Kasumi-1 (cell line): ENCODE data around the gene PPP2R5C.

ENCODE experiments used
- DNase-seq, 2 experiments: peaks; one replicate each; lab custom pipeline; 2025; lab: John Stamatoyannopoulos, UW

PPP2R5C gene

GRCh38 chr14:101887219-101887618, 125.7 kb downstream of the PPP2R5C start:
- no peak for DNase-seq

- DNase-seq = no peak
Observed at GRCh38 chr14:101888182-101888581, 126.7 kb downstream of the PPP2R5C start.

GRCh38 chr14:101889366-101889765, 127.9 kb downstream of the PPP2R5C start:
- no peak for DNase-seq

GRCh38 chr14:101889898-101890297, 128.4 kb downstream of the PPP2R5C start:
- peak; percentile 13 to 27 for DNase-seq

GRCh38 chr14:101891471-101891870, 130.0 kb downstream of the PPP2R5C start:
- DNase-seq = no peak

- no peak for DNase-seq
Observed at GRCh38 chr14:101893759-101894158, 132.2 kb downstream of the PPP2R5C start.

GRCh38 chr14:101894365-101895081, 133.0 kb downstream of the PPP2R5C start:
- DNase-seq = no peak

GRCh38 chr14:101895256-101895655, 133.7 kb downstream of the PPP2R5C start:
- no peak for DNase-seq

GRCh38 chr14:101897326-101897725, 135.8 kb downstream of the PPP2R5C start:
- no peak for DNase-seq

GRCh38 chr14:101898416-101898815, 136.9 kb downstream of the PPP2R5C start:
- DNase-seq = no peak

GRCh38 chr14:101899263-101899662, 137.8 kb downstream of the PPP2R5C start:
- DNase-seq = no peak

GRCh38 chr14:101900253-101900652, 138.7 kb downstream of the PPP2R5C start:
- DNase-seq = no peak

- DNase-seq = no peak
Observed at GRCh38 chr14:101903111-101903561, 141.6 kb downstream of the PPP2R5C start.

GRCh38 chr14:101905614-101906013, 144.1 kb downstream of the PPP2R5C start:
- no peak for DNase-seq

GRCh38 chr14:101906645-101907044, 145.1 kb downstream of the PPP2R5C start:
- DNase-seq = no peak

- DNase-seq = no peak
Observed at GRCh38 chr14:101907619-101908018, 146.1 kb downstream of the PPP2R5C start.

GRCh38 chr14:101908795-101909194, 147.3 kb downstream of the PPP2R5C start:
- no peak for DNase-seq

- DNase-seq = no peak
Observed at GRCh38 chr14:101909371-101910096, 148.0 kb downstream of the PPP2R5C start.

GRCh38 chr14:101912841-101913240, 151.3 kb downstream of the PPP2R5C start:
- DNase-seq = no peak

GRCh38 chr14:101914083-101914482, 152.6 kb downstream of the PPP2R5C start:
- DNase-seq = no peak

GRCh38 chr14:101915871-101916815, 154.6 kb downstream of the PPP2R5C start:
- DNase-seq = no peak

GRCh38 chr14:101916816-101917412, 155.4 kb downstream of the PPP2R5C start:
- no peak for DNase-seq
